Neural cell (in vitro differentiated cells): ENCODE measurements around the gene PRKAR1B. TPM values are rescaled to one million over a fixed set of nuclear protein-coding genes. Genes with fewer than 3 reads are reported as not detected.

Experiments used
- H2AFZ ChIP-seq: fragments of 200-600, 300-800 bp; sonication (generic), shearing (Covaris generic); 2 replicates; pipeline ENCODE4 v1.6.0; 2014; ENCODE audit warnings: low read depth, mild to moderate bottlenecking, antibody characterized with exemption, low read length, moderate library complexity
- H3F3A ChIP-seq: fragments of 200-600 bp; shearing (Covaris generic); 2 replicates; pipeline ENCODE4 v1.6.1; 2016; ENCODE audit warnings: mild to moderate bottlenecking, moderate library complexity, mixed read lengths, antibody characterized with exemption, low read length; ENCODE audit not compliant: insufficient read depth, poor library complexity, severe bottlenecking
- H3K27ac ChIP-seq: fragments of 200-600, 300-800 bp; sonication (generic), shearing (Covaris generic); 2 replicates; pipeline ENCODE4 v1.5.1; 2014; ENCODE audit warnings: mild to moderate bottlenecking, low read length, moderate library complexity
- H3K27me3 ChIP-seq: fragments of 300-800, 200-600 bp; sonication (generic), shearing (Covaris generic); 2 replicates; pipeline ENCODE4 v1.6.0; 2014; ENCODE audit warnings: mild to moderate bottlenecking, low read depth, low read length, moderate library complexity; ENCODE audit not compliant: insufficient read depth
- H3K36me3 ChIP-seq: fragments of 300-800, 200-600 bp; sonication (generic), shearing (Covaris generic); 2 replicates; pipeline ENCODE4 v1.5.1; 2014; ENCODE audit warnings: mild to moderate bottlenecking, antibody characterized with exemption, low read length, moderate library complexity; ENCODE audit not compliant: insufficient read depth
- H3K4me2 ChIP-seq: fragments of 300-800, 200-600 bp; sonication (generic), shearing (Covaris generic); 2 replicates; pipeline ENCODE4 v1.6.0; 2014; ENCODE audit warnings: mild to moderate bottlenecking, low read length
- H3K4me3 ChIP-seq: fragments of 300-800, 200-600 bp; sonication (generic), shearing (Covaris generic); 2 replicates; pipeline ENCODE4 v1.5.1; 2014; ENCODE audit warnings: mild to moderate bottlenecking, low read length, moderate library complexity
- H3K79me2 ChIP-seq: fragments of 200-600 bp; shearing (Covaris generic); replicated peaks from 2 replicates; pipeline ENCODE4 v1.6.0; 2014; ENCODE audit warnings: mild to moderate bottlenecking, low read length, moderate library complexity; ENCODE audit not compliant: insufficient read depth
- H3K9ac ChIP-seq: fragments of 300-800, 200-600 bp; sonication (generic), shearing (Covaris generic); 2 replicates; pipeline ENCODE4 v1.6.1; 2016; ENCODE audit warnings: mild to moderate bottlenecking, low read length, mixed read lengths
- H3K9me2 ChIP-seq: fragments of 200-600 bp; shearing (Covaris generic); 2 replicates; pipeline ENCODE4 v1.6.1; 2016; ENCODE audit warnings: mild to moderate bottlenecking, low read length, mixed read lengths; ENCODE audit not compliant: insufficient read depth
- H3K9me3 ChIP-seq: fragments of 200-600, 300-800 bp; sonication (generic), shearing (Covaris generic); 2 replicates; pipeline ENCODE4 v1.6.1; 2016; ENCODE audit warnings: mild to moderate bottlenecking, mixed run types, low read length, moderate library complexity, mixed read lengths
- H4K20me1 ChIP-seq: fragments of 200-600 bp; shearing (Covaris generic); 2 replicates; pipeline ENCODE4 v1.6.1; 2016; ENCODE audit warnings: mild to moderate bottlenecking, mixed run types; ENCODE audit not compliant: insufficient read depth
- CTCF ChIP-seq: fragments of 450-650 bp; IDR thresholded peaks from 2 replicates; pipeline ENCODE4 v1.5.1; 2014; ENCODE audit warnings: antibody characterized with exemption, mild to moderate bottlenecking, moderate library complexity; ENCODE audit not compliant: poor library complexity, severe bottlenecking
- EP300 ChIP-seq: fragments of 450-650 bp; conservative IDR thresholded peaks from 2 replicates; pipeline ENCODE4 v1.6.1; 2014; ENCODE audit warnings: antibody characterized with exemption, mild to moderate bottlenecking, moderate library complexity; ENCODE audit not compliant: poor library complexity, severe bottlenecking
- EZH2 ChIP-seq: fragments of 200-600, 300-800 bp; shearing (Covaris generic), sonication (generic); IDR thresholded peaks from 2 replicates; pipeline ENCODE4 v1.6.1; 2014; ENCODE audit warnings: antibody characterized with exemption, low read length, borderline replicate concordance, mild to moderate bottlenecking; ENCODE audit not compliant: insufficient read depth, poor library complexity, severe bottlenecking
- MXI1 ChIP-seq: fragments of 450-650 bp; conservative IDR thresholded peaks from 2 replicates; pipeline ENCODE4 v1.6.1; 2014; ENCODE audit warnings: antibody characterized with exemption, mild to moderate bottlenecking; ENCODE audit not compliant: poor library complexity, severe bottlenecking
- POLR2AphosphoS5 ChIP-seq: IDR thresholded peaks from 2 replicates; pipeline ENCODE4 v1.6.1; 2012
- RAD21 ChIP-seq: fragments of 450-650 bp; conservative IDR thresholded peaks from 2 replicates; pipeline ENCODE4 v1.6.1; 2014; ENCODE audit warnings: antibody characterized with exemption, mild to moderate bottlenecking, moderate library complexity
- REST ChIP-seq: IDR thresholded peaks from 2 replicates; pipeline ENCODE4 v1.6.1; 2012; ENCODE audit warnings: borderline replicate concordance
- SMC3 ChIP-seq: fragments of 450-650 bp; conservative IDR thresholded peaks from 2 replicates; pipeline ENCODE4 v1.6.1; 2014; ENCODE audit warnings: antibody characterized with exemption, mild to moderate bottlenecking, moderate library complexity; ENCODE audit not compliant: poor library complexity
- TAF1 ChIP-seq: IDR thresholded peaks from 2 replicates; pipeline ENCODE4 v1.6.1; 2012; ENCODE audit warnings: low read depth
- polyA plus RNA-seq: library from polyadenylated mRNA; depleted of rRNA; stranded (reverse); fragments of >200 nt; gene quantifications from 2 replicates; pipeline ENCODE4 v1.2.3, GENCODE V29; 2014

Gene PRKAR1B
- polyA plus RNA-seq, 1 donor from 2014 or later, result 38.6 TPM

GRCh38 chr7:517774-518629 lies 209.1 kb downstream of the PRKAR1B start:
- no peaks in the 10 kb centered on the region for H3K36me3 ChIP-seq
- H3K4me2 ChIP-seq, result peak overlapping the region; percentile 70
- H4K20me1 ChIP-seq, result no peaks in the 10 kb centered on the region
- no peak overlapping the region for H3K27ac ChIP-seq
- H3K79me2 ChIP-seq, result no peaks in the 10 kb centered on the region
- peak overlapping the region; percentile 94 for H3K4me3 ChIP-seq
- H3K9me2 ChIP-seq, result no peaks in the 10 kb centered on the region
- TF ChIP-seq REST (no peak), EZH2 (no peak), TAF1 (no peak), RAD21 (no peak)
- no peaks in the 10 kb centered on the region for H3F3A ChIP-seq
- peak overlapping the region; percentile 63 for H3K9ac ChIP-seq
- H2AFZ ChIP-seq, result no peak overlapping the region
- no peaks in the 10 kb centered on the region for H3K9me3 ChIP-seq
- H3K27me3 ChIP-seq, result peaks cover 77% of the 10 kb centered on the region

DNA sequence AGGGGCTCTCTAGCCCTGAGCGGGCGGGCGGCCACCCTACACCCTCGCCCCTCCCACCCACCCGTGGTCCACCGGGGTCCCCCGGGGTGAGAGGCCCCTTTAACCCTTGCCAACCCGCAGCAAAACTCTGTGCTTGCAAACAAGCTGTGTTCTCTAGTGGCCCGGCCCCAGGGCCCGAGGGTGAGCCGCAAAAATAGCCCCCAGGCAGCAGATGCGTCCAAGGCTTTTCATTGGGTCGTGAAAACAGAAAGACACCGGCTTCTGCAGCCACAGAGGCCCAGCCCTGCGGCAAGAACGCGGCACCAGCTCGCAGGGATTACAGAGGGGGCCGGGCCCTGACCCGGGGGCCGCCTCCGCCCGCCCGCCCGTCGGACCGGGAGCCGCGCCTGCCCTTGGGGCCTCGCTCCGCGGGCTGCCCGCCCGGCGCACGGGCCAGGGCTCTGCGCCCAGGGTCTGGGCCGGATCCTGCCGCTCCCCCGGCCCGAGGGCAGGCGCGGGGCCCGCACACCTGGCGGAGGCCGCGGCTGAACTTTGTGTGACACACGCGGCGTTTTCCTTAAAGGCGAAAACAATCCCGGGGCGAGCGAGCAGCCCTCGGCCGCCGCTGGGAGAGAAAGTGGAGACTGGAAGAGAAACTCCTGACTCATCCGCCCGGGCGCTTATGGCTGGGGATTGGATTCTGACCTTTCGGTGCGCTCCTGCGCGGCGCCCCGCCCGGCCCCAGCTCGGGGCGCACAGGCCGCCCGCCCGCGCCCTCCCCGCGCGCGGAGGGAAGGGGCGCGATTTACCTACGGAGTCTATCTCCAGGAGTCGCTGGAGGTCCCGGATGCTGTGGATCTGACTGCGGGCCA lies 210.2 kb downstream of the PRKAR1B start:
- peak; percentile 55 for TF ChIP-seq EZH2
- TF ChIP-seq POLR2AphosphoS5, result no peak
- no peak for TF ChIP-seq SMC3
- no peak for TF ChIP-seq REST
- TF ChIP-seq CTCF, result no peak
- TF ChIP-seq MXI1, result no peak
- TF ChIP-seq EP300, result no peak
- TF ChIP-seq RAD21, result no peak
- H2AFZ ChIP-seq, result no peak overlapping the region
- no peak overlapping the region for H3K4me2 ChIP-seq
- no peaks in the 10 kb centered on the region for H3K9me3 ChIP-seq
- H3K9me2 ChIP-seq, result no peaks in the 10 kb centered on the region
- H3K4me3 ChIP-seq, result peak overlapping the region; percentile 45
- H3K27me3 ChIP-seq, result peaks cover 65% of the 10 kb centered on the region
- H3K9ac ChIP-seq, result no peak overlapping the region
- no peaks in the 10 kb centered on the region for H3K36me3 ChIP-seq
- no peaks in the 10 kb centered on the region for H4K20me1 ChIP-seq
- H3K79me2 ChIP-seq, result no peaks in the 10 kb centered on the region
- H3F3A ChIP-seq, result no peaks in the 10 kb centered on the region
- H3K27ac ChIP-seq, result no peak overlapping the region
